Hepatocyte (in vitro differentiated cells): ENCODE results near the gene NMRK1.

Experiments used
- EZH2 ChIP-seq: fragments of 200-600 bp; sonication (generic); IDR thresholded peaks from 2 replicates; pipeline ENCODE4 v1.6.1; 2016; ENCODE audit warnings: antibody characterized with exemption, mild to moderate bottlenecking, borderline replicate concordance
- EZH2phosphoT487 ChIP-seq: fragments of 200-600 bp; sonication (generic); IDR thresholded peaks from one replicate; pipeline ENCODE4 v1.6.1; 2018; ENCODE audit warnings: antibody characterized with exemption, mild to moderate bottlenecking, low read depth, moderate library complexity; ENCODE audit not compliant: unreplicated experiment, severe bottlenecking
- TF ChIP-seq, protein P1 (sequence below): fragments of 200-600 bp; sonication (generic); IDR thresholded peaks from 2 replicates; pipeline ENCODE4 v1.5.1; 2016; ENCODE audit warnings: antibody characterized with exemption, mild to moderate bottlenecking; ENCODE audit not compliant: poor library complexity

GRCh38 chr9:75108571-75108970 is 20.6 kb upstream of the NMRK1 start:
- TF ChIP-seq, protein P1, sequence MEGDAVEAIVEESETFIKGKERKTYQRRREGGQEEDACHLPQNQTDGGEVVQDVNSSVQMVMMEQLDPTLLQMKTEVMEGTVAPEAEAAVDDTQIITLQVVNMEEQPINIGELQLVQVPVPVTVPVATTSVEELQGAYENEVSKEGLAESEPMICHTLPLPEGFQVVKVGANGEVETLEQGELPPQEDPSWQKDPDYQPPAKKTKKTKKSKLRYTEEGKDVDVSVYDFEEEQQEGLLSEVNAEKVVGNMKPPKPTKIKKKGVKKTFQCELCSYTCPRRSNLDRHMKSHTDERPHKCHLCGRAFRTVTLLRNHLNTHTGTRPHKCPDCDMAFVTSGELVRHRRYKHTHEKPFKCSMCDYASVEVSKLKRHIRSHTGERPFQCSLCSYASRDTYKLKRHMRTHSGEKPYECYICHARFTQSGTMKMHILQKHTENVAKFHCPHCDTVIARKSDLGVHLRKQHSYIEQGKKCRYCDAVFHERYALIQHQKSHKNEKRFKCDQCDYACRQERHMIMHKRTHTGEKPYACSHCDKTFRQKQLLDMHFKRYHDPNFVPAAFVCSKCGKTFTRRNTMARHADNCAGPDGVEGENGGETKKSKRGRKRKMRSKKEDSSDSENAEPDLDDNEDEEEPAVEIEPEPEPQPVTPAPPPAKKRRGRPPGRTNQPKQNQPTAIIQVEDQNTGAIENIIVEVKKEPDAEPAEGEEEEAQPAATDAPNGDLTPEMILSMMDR = no peak
- TF ChIP-seq EZH2 (no peak), EZH2phosphoT487 (no peak)
